ENCODE data around the gene KLHL36.
A peak's percentile ranks its signal among the peaks of the same experiment; 100 is the strongest.

Gene KLHL36

DNA sequence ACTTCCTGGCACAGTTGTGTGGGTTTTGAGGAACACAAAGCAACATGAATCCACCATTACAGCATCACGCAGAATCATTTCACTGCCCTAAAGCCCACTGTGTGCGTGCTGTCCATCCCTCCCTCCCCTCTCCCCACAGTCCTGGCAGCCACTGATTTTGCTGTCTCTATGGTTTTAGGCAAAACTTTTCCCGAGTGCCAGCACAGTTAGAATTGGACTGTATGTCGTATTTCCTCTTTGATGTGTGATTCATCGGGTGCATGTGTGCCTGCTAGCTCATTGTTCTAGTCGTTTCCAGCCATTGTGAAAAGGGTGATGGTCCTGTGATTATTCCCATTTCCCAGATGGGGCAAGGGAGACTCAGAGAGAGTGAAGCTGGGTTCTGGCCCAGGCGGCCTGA, 12.7 kb downstream of the KLHL36 start:
- H3K4me3 ChIP-seq (replicated peaks in 1 of 2; ENCODE audit: low read depth in 2 of 2, low read length in 2 of 2) = no peak overlapping the region
- peak in 1 of 2 donors; percentile 70 for DNase-seq (ENCODE audit: low read depth in 2 of 2)
- TF ChIP-seq, protein P1, sequence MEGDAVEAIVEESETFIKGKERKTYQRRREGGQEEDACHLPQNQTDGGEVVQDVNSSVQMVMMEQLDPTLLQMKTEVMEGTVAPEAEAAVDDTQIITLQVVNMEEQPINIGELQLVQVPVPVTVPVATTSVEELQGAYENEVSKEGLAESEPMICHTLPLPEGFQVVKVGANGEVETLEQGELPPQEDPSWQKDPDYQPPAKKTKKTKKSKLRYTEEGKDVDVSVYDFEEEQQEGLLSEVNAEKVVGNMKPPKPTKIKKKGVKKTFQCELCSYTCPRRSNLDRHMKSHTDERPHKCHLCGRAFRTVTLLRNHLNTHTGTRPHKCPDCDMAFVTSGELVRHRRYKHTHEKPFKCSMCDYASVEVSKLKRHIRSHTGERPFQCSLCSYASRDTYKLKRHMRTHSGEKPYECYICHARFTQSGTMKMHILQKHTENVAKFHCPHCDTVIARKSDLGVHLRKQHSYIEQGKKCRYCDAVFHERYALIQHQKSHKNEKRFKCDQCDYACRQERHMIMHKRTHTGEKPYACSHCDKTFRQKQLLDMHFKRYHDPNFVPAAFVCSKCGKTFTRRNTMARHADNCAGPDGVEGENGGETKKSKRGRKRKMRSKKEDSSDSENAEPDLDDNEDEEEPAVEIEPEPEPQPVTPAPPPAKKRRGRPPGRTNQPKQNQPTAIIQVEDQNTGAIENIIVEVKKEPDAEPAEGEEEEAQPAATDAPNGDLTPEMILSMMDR (IDR thresholded peaks at IDR 0.05; ENCODE audit: low read depth, low read length) = no peak

DNA sequence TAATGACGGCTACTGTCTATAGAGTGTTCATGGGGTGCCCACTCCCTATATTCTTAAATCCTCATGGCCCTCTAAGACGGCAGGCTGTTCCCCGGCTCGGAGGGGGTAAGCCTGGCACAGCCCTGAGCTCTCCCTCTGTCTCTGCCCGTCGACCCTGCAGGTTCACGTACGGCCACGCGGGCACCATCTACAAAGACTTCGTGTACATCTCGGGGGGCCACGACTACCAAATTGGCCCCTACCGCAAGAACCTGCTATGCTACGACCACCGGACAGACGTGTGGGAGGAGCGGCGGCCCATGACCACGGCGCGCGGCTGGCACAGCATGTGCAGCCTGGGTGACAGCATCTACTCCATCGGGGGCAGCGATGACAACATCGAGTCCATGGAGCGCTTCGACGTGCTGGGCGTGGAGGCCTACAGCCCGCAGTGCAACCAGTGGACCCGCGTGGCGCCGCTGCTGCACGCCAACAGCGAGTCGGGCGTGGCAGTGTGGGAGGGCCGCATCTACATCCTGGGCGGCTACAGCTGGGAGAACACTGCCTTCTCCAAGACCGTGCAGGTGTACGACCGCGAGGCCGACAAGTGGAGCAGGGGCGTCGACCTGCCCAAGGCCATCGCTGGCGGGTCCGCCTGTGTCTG, 13.2 kb downstream of the KLHL36 start:
- DNase-seq (ENCODE audit: low read depth in 2 of 2) = no peak
- TF ChIP-seq, protein P1 (IDR thresholded peaks at IDR 0.05; ENCODE audit: low read depth, low read length) = no peak
- no peak overlapping the region for H3K4me3 ChIP-seq (replicated peaks in 1 of 2; ENCODE audit: low read depth in 2 of 2, low read length in 2 of 2)

DNA sequence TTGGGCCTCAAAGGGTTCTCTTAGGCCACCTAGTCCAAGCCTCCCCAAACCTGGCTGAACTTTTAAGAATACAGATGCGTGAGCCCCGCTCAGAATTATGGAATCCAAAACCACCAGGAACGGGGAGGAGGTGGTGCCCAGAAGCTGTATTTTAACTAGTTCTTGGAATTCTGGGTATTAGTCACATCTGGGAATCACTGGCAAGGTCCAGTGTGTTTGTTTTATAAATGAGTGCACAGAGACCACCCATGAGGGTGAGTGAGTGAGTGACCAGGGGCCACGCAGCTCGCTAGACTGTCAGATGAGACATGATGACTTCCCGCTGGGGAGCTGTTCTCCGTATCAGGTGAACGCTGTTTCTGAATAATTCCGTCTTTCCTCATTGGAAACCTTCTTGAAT, 14.2 kb downstream of the KLHL36 start:
- no peak overlapping the region for H3K4me3 ChIP-seq (replicated peaks in 1 of 2; ENCODE audit: low read depth in 2 of 2, low read length in 2 of 2)
- TF ChIP-seq, protein P1 (IDR thresholded peaks at IDR 0.05; ENCODE audit: low read depth, low read length) = no peak
- no peak for DNase-seq (ENCODE audit: low read depth in 2 of 2)

DNA sequence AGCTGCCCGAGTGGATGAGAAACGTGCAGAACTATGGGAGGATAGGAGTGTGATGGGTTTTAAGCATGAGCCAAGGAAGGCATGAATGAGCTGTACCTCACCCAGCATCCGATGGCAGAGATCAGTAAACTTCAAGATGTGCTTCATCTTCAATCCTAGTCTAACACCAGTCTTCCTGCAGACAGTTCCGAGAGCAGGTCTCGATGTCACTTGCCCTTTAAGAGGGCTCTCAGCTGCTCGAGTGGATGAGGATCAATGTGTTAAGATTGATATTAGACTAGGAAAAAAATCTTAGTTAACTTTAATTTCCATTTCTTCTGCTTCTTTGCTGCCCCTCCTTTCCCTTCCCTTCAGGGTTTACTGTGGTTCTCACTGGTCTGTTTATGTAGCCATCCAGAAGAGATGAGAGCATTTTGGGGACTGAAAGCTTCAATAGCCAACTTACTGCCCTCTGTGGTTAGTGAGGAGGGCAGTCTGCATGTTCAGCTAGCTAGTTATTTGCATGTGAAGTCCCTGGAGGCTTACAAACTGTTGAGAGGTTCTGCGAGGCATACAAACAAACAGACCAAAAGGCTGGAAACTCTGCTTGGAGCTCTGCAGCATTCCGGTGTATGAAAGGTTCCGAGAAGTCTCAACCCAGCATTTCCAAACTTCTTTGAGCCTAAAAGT, 15.3 kb downstream of the KLHL36 start:
- TF ChIP-seq, protein P1 (IDR thresholded peaks at IDR 0.05; ENCODE audit: low read depth, low read length) = no peak
- no peak for DNase-seq (ENCODE audit: low read depth in 2 of 2)
- H3K4me3 ChIP-seq (replicated peaks in 1 of 2; ENCODE audit: low read depth in 2 of 2, low read length in 2 of 2) = no peak overlapping the region

DNA sequence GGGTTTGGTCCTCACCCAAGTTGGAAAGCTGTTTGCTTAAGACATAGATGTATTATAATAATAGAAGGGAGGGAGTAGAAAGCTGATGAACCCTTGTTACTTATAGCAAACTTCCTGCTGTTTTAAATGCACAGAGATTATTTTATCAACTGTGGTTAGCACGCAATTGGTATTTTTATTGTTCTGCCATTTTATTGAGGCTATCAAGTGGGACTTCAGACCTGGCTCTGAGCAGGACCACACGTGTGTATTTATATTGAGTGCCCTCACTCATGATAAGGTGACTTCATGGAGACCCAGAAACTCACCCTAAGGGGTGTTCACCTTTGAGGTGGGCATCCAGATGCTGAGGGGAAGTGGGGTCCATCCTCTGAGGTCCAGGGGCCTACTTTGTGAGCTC, 17.0 kb downstream of the KLHL36 start:
- TF ChIP-seq, protein P1 (IDR thresholded peaks at IDR 0.05; ENCODE audit: low read depth, low read length) = no peak
- no peak for DNase-seq (ENCODE audit: low read depth in 2 of 2)
- H3K4me3 ChIP-seq (replicated peaks in 1 of 2; ENCODE audit: low read depth in 2 of 2, low read length in 2 of 2) = no peak overlapping the region

DNA sequence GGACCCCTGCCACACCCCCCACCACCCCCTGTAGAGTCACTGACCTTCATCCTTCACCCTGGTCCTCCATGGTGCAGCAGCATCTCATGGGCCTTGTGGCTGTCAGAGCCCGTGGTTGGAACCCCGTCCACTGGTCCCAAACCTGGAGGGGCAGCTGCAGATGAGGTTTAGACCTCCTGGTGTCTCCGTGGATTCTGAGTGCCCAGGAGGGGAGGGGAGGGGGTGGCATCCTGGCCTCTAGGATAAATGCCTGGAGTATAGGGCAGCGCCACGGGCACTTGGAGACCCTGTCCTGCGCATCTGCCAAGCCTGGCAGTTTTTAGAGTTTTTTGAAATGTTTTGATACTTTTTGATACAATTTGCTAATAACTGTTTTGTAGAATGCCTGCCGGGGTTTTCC, 17.5 kb downstream of the KLHL36 start:
- TF ChIP-seq, protein P1 (IDR thresholded peaks at IDR 0.05; ENCODE audit: low read depth, low read length) = no peak
- no peak for DNase-seq (ENCODE audit: low read depth in 2 of 2)
- no peak overlapping the region for H3K4me3 ChIP-seq (replicated peaks in 1 of 2; ENCODE audit: low read depth in 2 of 2, low read length in 2 of 2)

Data from cardiac fibroblast (primary cell).